AG09319 (cell line): ENCODE results near the gene LIPJ.

Source experiments
- DNase-seq: peaks from one replicate; pipeline ENCODE4 v3.0.0-alpha.2; 2010; ENCODE audit warnings: low read depth; ENCODE audit errors: extremely low read depth
- CTCF ChIP-seq: IDR thresholded peaks from 2 replicates; pipeline ENCODE4 v1.5.1; 2011; ENCODE audit warnings: low read depth, mild to moderate bottlenecking, inconsistent platforms, low read length, moderate library complexity

Gene LIPJ

GRCh38 chr10:88562152-88562551 is 24.4 kb upstream of the LIPJ start:
- no peak for DNase-seq
- TF ChIP-seq CTCF, result no peak

- no peak for DNase-seq
- TF ChIP-seq CTCF, result peak; percentile 39
These were observed 21.5 kb upstream of the LIPJ start for GRCh38 chr10:88565072-88565471.

GRCh38 chr10:88582411-88582805 is 4.2 kb upstream of the LIPJ start:
- DNase-seq, result no peak
- no peak for TF ChIP-seq CTCF

DNA sequence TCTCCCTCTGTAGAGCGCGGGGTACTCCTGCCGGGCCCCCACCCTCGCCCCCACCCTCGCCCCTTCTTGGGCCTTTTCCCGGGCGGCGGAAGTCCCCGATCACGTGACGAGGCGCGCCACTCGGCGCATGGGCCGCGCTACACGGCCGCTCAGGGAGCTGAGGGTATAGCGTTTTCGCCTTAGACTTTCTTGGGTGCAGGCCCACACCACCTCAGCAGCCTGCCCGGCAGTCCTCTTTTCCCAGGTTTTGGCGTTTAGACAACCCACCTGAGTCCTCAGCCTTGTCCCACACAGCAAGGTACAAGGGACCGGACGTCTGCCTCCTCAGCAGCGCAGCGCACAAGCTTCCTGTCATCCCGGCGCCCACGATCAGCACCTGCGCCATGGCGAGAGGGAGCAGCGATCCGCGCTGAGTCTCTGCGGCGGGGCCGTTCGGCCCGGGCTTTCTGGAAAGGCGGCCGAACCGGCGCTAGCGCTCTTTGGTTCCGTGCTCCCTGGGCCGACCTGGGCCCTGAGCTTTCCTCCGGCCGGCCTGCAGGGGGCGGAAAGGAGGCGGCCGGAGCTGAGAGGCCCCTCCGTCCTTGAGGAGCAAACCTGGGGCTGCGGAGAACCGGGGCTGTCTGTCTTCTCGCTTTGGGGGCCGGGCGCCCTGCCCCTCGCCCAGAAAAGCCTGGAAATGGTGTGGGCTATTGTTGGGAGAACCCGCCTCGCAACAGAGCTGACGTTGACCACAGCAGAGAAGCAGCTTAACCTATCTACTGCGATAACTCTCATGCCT is 3.6 kb upstream of the LIPJ start, which contains the start of gene RNLS:
Gene RNLS, minus strand, starts transcription at position 513 of the 778 bp plus-strand sequence.
- peak; percentile 78 for TF ChIP-seq CTCF
- no peak for DNase-seq

- no peak for TF ChIP-seq CTCF
- no peak for DNase-seq
These were observed 3.0 kb upstream of the LIPJ start for GRCh38 chr10:88583584-88583957.

- TF ChIP-seq CTCF, result no peak
- no peak for DNase-seq
These were observed 5.8 kb downstream of the LIPJ start for GRCh38 chr10:88592381-88592780.

GRCh38 chr10:88592906-88593305 is 6.3 kb downstream of the LIPJ start:
- DNase-seq, result no peak
- TF ChIP-seq CTCF, result no peak
